Effector CD4-positive, alpha-beta T cell (primary cell): ENCODE measurements around the gene SMYD3.
"Not testable (repeated sequence)": the region's sequence is repeated elsewhere in the genome, so short reads cannot be mapped to it uniquely, and the experiment has no call there.

ENCODE experiments used
- DNase-seq: peaks from one replicate; pipeline ENCODE4 v3.0.0-alpha.2; 2020

The SMYD3 gene

DNA sequence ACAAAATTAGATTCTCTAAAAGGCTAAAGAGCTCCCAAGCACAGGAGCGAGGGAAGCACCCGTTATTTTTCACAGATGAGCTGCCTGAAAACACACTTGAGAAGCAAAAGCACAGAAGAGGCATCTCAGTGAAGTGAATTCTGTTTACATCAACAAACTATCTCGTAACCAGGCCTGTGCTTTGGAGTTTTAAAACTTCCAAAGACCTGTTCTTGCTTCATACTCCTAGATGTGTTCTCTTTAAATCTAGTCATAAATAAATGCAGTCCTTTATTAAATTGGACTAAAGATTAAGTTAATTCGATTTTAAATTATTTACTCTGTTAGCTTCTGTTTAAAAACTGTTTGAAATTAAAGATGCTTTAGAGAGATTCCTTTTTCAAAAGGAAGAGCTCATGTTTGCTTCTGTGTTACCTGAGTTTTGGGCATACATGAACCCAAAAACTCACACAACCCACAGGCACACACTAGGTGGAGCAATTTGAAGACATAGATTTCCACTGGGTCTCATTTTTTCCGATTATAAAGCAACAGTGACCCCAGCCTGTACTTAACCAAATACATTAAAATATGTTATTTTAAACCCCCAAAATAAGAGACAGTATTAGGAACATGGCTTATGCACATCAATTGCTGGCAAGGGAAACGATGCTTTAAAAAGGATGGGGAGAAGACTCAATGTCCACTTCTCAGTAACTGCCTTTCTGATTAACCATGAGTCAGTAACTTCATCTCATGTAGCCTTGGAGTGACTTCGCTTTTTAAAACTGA lies 648.2 kb downstream of the SMYD3 start:
- no peak for DNase-seq

- no peak for DNase-seq
Measured at GRCh38 chr1:245858022-245858721, 648.9 kb downstream of the SMYD3 start.

- no peak for DNase-seq
Measured at GRCh38 chr1:245856944-245857531, 650.0 kb downstream of the SMYD3 start.

- DNase-seq, result no peak
Measured at GRCh38 chr1:245855846-245856730, 651.0 kb downstream of the SMYD3 start.

DNA sequence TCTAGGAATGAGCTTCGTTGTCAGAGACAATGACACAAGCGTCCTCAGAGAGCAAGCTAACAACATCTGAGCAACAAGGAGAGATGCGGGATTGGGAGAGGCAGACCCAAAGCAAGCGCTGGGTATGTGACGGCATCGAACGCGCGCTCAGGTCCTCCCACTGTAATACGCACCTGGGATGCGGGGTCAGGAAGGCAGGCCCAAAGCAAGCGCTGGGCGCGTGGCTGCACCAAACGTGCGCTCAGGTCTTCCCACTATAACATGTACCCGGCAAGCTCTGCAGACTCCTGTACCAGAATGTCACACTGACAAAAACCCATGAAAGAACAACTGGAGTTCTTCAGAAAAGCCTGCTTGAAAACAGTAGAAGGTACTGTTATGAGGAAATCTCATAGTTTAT lies 653.8 kb downstream of the SMYD3 start:
- no peak for DNase-seq

DNA sequence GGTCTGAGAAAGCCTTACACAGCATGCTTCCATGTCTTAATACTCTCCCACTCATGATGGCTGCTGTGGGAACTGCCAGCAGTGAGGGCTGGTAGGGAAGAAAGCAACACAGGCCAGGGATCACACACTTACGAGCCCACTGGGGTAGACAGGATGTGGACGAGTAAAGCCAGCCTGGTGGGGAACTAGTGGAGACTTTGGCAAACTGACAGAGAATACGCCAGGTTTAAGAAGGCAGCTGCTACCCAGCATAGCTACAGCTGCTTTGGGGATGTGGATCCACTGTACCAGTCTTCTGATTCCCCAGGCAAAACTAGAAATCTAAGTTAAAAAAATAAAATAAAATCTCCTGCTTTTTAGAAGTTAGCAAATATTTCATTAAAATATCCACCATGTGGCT lies 664.0 kb downstream of the SMYD3 start:
- DNase-seq, result no peak

- no peak for DNase-seq
Measured at GRCh38 chr1:245842106-245842505, 665.0 kb downstream of the SMYD3 start.

DNA sequence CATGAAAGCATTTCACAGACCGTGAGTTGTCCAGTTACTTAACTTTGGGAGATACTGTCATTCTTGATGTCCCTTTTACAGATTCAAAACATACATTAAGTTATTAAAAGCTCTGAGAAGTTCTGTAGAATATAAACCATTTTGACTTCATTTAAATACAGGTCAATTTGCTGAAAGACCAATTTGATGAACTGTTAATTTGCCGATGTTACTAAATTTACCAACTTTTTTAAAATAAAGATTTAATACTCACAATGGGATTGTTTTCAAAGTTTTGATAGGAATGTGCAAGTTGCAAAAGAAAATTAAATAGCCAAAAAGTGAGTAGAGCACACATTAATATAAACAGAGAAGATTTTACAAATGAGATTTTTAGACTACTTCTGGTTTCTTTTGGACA lies 666.1 kb downstream of the SMYD3 start:
- DNase-seq, result no peak

DNA sequence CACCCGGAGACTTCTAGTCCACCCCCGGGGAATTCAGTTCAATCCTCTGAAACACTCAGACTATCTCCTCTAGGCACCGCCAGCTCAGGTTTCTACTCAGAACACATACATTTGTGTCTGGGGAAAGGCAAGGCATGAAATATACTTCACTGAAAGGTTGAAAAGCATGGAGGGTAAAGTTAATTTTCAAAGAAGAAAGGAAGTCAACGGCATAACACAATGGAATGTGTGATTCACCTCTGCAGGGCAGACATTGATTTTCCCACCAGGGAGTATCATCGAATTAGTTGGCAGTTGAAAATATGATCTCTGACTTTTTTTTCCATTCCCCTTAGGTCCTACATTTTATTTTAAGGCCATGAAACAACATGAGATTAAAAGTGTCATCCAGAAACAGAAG lies 669.4 kb downstream of the SMYD3 start:
- DNase-seq, result no peak

- no peak for DNase-seq
Measured at GRCh38 chr1:245835386-245835785, 671.7 kb downstream of the SMYD3 start.

DNA sequence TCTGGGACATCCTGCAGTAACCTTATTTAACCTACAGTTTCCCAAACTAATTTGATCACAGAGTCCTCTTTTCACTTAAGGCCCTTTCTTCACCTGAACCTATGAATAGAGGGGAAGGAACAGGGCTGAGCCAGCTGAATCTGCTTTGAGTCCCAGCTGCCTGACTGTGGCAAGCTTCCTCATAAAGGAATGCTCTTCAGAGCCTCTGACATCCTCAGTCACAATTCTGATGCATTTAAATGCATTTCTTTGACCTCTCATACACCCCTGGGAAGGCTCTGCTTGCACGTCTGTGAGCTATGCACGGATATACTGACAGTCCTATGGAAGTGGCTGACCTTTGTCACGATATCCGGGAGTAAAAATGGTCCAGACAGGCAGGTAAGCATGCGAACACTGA lies 673.1 kb downstream of the SMYD3 start:
- DNase-seq, result no peak

- DNase-seq, result no peak
Measured at GRCh38 chr1:245832771-245833527, 674.1 kb downstream of the SMYD3 start.

DNA sequence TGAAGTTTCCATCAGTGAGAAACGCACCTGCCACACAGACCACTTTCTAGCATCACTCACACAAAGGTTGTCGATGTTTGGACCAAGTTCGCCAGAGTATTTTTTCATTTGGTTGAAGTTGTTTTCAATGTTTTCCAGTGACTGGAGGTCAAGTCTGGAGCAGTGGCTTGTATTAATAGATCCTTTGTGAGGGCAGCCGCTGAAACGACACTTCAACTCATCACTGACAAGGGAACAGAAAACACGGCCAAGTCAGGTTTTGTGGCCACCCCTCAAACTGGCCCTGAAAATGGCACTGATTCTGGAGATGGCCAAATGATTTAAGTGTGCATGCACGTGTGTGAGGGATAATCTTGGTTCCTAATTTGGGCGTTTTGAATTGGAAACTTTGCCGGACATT lies 675.6 kb downstream of the SMYD3 start:
- no peak for DNase-seq

- no peak for DNase-seq
Measured at GRCh38 chr1:245829826-245830225, 677.3 kb downstream of the SMYD3 start.

DNA sequence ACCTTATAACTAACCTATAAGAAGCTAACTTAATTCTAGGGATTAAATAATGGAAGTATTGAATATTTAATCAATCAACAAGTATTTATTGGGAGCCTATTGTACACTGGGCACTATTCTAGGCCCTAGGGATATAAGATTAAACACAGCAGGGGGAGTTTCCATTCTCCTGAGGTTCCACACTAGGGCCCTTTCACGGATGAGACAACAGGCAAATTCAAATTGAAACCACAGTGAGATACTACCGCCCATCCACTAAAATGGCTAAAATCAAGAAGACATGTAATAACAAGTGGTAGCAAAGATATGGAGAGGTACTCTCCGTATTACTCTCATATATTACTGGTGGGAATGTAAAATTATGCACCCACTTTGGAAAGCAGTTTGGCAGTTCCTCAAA lies 677.9 kb downstream of the SMYD3 start:
- no peak for DNase-seq

- no peak for DNase-seq
Measured at GRCh38 chr1:245827301-245827700, 679.8 kb downstream of the SMYD3 start.

GRCh38 chr1:245825128-245825901 lies 681.8 kb downstream of the SMYD3 start:
- no peak for DNase-seq

GRCh38 chr1:245823408-245824147 lies 683.5 kb downstream of the SMYD3 start:
- no peak for DNase-seq

DNA sequence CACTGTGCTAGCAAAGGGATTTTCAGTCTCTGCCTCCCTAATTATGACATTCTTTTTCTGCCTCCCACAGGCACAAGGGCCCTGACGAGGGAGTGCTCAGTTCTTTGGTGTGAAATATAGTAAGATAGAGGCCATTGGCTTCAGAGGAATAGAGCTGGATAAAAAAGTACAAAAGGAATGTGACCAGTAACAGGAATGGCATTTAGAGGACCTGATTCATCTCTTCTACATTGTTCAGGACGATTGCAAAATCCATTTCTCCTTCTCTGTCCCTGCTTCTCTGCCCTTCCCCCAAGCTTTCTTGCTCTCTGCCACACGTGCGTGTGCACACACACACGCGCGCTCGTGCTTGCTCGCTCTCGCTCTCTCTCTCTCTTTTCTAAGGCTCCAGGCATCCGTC lies 684.1 kb downstream of the SMYD3 start:
- DNase-seq, result no peak

GRCh38 chr1:245818363-245818762 lies 688.7 kb downstream of the SMYD3 start:
- DNase-seq, result not testable (repeated sequence)

DNA sequence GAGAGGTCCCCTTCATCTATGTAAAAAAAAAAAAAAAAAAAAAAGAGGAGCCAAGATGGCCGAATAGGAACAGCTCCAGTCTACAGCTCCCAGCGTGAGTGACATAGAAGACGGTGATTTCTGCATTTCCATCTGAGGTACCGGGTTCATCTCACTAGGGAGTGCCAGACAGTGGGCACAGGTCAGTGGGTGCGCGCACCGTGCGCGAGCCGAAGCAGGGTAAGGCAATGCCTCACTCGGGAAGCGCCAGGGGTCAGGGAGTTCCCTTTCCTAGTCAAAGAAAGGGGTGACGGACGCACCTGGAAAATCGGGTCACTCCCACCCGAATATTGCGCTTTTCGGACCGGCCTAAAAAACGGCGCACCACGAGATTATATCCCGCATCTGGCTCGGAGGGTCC lies 690.6 kb downstream of the SMYD3 start:
- not testable (repeated sequence) for DNase-seq
